Esophagus squamous epithelium (tissue), 4 donors: Measurements from ENCODE around the gene AKAP5.

Source experiments
- POLR2A ChIP-seq, 4 donors: fragments of 450-650 bp; IDR thresholded peaks; one replicate each; pipeline ENCODE4 v1.6.1; 2017; ENCODE audit warnings: antibody characterized with exemption in 4 of 4, mild to moderate bottlenecking in 4 of 4, moderate library complexity in 3 of 4
- TF ChIP-seq, protein P1 (sequence below), 6 experiments: fragments of 450-650 bp in 4 of 6; fragments of 200-600 bp in 2 of 6; sonication (generic) in 2 of 6; IDR thresholded peaks; one replicate each; pipeline ENCODE4 v1.5.1; 2016 to 2019; ENCODE audit warnings: antibody characterized with exemption in 6 of 6, mild to moderate bottlenecking in 4 of 6, moderate library complexity in 4 of 6

DNA sequence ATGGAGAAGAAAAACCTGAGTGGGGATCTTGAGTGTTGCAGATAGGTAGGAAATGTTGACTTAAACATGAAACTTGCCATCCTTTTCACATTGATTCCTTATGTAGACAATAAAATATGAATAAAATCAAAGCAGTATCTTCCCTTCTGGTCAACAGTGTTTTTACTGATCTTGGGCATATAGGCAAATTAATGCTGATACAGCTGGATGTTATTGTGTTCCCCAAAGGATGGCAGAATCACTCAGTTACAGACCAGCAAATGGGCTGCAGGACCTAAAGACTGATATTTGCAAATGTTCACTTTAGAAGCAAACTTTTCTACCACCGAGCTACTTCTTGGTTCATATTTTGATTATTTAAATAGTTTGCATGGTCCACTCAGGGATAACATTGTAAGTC, 43.3 kb upstream of the AKAP5 start:
- TF ChIP-seq, protein P1, sequence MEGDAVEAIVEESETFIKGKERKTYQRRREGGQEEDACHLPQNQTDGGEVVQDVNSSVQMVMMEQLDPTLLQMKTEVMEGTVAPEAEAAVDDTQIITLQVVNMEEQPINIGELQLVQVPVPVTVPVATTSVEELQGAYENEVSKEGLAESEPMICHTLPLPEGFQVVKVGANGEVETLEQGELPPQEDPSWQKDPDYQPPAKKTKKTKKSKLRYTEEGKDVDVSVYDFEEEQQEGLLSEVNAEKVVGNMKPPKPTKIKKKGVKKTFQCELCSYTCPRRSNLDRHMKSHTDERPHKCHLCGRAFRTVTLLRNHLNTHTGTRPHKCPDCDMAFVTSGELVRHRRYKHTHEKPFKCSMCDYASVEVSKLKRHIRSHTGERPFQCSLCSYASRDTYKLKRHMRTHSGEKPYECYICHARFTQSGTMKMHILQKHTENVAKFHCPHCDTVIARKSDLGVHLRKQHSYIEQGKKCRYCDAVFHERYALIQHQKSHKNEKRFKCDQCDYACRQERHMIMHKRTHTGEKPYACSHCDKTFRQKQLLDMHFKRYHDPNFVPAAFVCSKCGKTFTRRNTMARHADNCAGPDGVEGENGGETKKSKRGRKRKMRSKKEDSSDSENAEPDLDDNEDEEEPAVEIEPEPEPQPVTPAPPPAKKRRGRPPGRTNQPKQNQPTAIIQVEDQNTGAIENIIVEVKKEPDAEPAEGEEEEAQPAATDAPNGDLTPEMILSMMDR (IDR thresholded peaks at IDR 0.05): no peak
- no peak for TF ChIP-seq POLR2A (IDR thresholded peaks at IDR 0.05)
